CD4-positive, alpha-beta T cell treated with Interleukin-6 for 4 hours (primary cell): Measurements from ENCODE around the gene ZNF638.
"Not testable (repeated sequence)": the region's sequence is repeated elsewhere in the genome, so short reads cannot be mapped to it uniquely, and the experiment has no call there.

Experiments
- DNase-seq: peaks from one replicate; pipeline ENCODE4 v3.0.0-alpha.2; 2020; ENCODE audit warnings: mixed read lengths

ZNF638 gene

GRCh38 chr2:71331581-71332434 is at the start of gene ZNF638:
ZNF638 (plus strand) TSS chr2:71331782; CDS start chr2:71348955, 17,173 bp downstream.
- peak; percentile 95 for DNase-seq

GRCh38 chr2:71281950-71282349 is 49.6 kb upstream of the ZNF638 start:
- no peak for DNase-seq

GRCh38 chr2:71282493-71282892 is 49.1 kb upstream of the ZNF638 start:
- no peak for DNase-seq

- DNase-seq, result no peak
Observed at GRCh38 chr2:71283131-71283530, 48.5 kb upstream of the ZNF638 start.

GRCh38 chr2:71285706-71286105 is 45.9 kb upstream of the ZNF638 start:
- DNase-seq, result no peak

GRCh38 chr2:71291398-71291797 is 40.2 kb upstream of the ZNF638 start:
- DNase-seq, result no peak

GRCh38 chr2:71292159-71292558 is 39.4 kb upstream of the ZNF638 start:
- DNase-seq, result no peak

GRCh38 chr2:71298914-71299313 is 32.7 kb upstream of the ZNF638 start:
- no peak for DNase-seq

GRCh38 chr2:71299507-71299906 is 32.1 kb upstream of the ZNF638 start:
- no peak for DNase-seq

DNA sequence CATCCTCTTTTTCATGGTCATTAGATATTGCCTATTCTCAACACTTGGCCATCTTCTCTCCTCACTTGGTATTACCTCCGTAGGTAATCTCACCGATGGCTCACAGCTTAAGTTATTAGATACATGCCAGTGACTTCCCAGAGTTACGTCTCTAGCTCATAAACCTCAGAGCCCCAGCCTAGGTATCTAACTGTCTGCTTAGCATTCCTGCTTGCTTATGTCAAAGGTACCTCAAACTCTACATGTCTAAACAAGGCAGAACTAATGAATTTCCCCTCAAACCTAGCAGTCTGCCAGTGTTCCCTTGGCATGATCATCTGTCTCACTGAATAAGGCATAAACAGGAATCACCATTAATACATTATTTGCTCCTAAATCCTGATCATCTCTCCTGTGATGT is 27.7 kb upstream of the ZNF638 start:
- no peak for DNase-seq

DNA sequence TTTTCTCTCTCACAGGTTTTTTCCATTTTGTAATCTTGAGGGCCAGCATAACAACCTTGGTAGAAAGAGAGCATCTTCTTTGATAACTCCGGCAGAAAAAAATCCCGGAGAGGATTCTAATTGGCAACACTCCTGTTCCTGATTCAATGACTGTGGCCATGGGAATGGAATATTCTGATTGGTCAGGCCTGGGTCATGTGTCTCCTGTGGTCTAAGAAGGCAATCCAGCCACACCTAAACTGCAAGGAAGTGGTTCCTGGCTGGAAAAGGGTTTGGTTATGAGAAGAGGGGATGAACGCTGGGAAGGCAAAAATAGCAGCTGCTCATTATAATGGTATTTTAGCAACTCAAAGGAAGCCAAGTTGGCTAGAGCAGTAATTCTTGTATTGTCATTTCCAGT is 24.8 kb upstream of the ZNF638 start:
- no peak for DNase-seq

- no peak for DNase-seq
Observed at GRCh38 chr2:71313016-71313766, 18.4 kb upstream of the ZNF638 start.

GRCh38 chr2:71317060-71317459 is 14.5 kb upstream of the ZNF638 start:
- no peak for DNase-seq

DNA sequence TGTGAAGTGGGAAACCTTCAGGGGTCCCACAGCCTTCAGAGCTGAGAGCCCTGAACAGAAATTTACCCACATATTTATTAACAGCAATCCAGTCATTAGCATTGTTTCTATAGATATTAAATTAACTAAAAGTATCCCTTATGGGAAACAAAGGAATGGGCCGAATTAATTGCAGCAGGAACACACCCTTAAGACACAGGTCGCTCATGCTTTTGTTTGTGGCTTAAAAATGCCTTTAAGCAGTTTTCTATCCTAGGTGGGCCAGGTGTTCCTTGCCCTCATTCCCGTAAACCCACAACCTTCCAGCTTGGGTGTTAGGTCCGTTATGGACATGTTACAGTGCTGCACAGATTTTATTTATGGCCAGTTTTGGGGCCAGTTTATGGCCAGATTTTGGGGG is 13.7 kb upstream of the ZNF638 start:
- DNase-seq, result not testable (repeated sequence)

GRCh38 chr2:71323386-71323785 is 8.2 kb upstream of the ZNF638 start:
- no peak for DNase-seq

- no peak for DNase-seq
Observed at GRCh38 chr2:71326968-71327367, 4.6 kb upstream of the ZNF638 start.

DNA sequence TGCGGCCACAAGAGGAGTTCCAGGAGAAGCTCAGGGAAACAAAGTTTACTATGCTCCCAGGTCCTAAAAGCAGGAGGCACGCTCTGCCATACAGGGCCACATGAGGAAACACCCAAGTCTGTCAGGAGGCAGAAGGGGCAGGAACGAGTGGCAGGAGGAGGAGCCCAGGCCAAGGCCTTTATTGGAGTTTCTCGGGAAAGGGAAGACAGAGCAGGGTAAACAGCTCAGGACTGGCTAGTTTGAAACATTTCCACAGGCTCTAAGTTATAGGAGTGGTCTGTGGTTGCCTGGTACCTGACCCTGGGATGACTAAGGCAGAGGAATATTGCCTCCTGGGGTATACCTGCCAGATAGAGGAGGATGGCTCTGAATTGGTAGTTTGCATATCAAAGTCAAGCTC is 3.7 kb upstream of the ZNF638 start:
- DNase-seq, result no peak

- DNase-seq, result no peak
Observed at GRCh38 chr2:71330155-71330554, 1.4 kb upstream of the ZNF638 start.

- DNase-seq, result no peak
Observed at GRCh38 chr2:71330585-71331330, 824 bp upstream of the ZNF638 start.

DNA sequence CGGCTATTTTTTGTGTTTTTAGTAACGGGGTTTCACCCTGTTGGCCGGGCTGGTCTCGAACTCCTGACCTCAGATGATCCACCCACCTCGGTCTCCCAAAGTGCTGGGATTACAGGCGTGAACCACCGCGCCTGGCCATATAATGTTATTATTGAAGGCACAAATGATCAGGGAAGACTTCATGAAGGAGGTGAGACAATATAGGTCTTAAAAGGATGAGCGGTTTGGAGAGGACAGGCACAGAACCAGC is 326 bp upstream of the ZNF638 start:
- not testable (repeated sequence) for DNase-seq

DNA sequence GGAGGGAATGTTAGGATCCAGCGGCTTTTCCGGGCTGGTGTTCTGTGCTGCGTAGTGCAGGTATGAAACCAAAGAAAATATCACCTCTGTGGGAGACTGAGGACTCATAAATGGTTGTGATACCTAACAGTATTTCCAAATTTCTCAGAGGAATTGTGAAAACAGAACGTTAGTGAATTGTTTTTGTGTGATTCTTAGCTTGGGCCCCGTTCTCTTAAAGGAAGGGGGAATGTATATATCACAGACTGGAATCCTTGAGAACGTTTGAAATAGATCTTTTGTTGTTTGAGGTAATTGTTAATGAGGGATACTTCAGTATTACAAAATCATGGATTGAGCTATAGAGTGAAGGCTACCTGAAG is 834 bp downstream of the ZNF638 start:
- no peak for DNase-seq

GRCh38 chr2:71333619-71334018 is 2.0 kb downstream of the ZNF638 start:
- no peak for DNase-seq

GRCh38 chr2:71336384-71336783 is 4.8 kb downstream of the ZNF638 start:
- DNase-seq, result no peak

- no peak for DNase-seq
Observed at GRCh38 chr2:71336802-71337201, 5.2 kb downstream of the ZNF638 start.
